ENCODE results near the gene DYRK4. TPM values are rescaled to one million over a fixed set of nuclear protein-coding genes. Genes with fewer than 3 reads are reported as not detected.

DYRK4 gene
- total RNA-seq, 2 experiments from 2014 or later = 5.4 to 7.2 TPM

DNA sequence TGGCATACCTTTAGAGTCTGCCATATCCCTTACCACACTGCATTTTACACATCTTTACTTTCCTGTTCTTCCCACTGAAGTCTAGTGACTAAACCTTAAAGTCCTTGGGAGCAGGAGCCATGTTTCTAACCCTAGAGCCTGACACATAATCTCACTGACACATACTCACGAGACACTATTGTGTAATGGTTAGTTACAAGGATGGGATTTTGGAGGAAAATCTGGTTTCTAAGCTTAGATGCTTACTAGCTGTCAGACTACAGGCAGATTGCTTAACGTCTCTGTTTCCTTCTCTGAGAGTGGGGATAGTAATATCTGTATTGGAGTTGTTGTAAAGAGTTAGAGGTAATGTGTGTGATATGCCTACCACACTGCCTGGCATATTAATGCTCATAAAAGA lies 6.2 kb upstream of the DYRK4 start:
- CTCF ChIA-PET = no interaction called here
- TF ChIP-seq, protein P1, sequence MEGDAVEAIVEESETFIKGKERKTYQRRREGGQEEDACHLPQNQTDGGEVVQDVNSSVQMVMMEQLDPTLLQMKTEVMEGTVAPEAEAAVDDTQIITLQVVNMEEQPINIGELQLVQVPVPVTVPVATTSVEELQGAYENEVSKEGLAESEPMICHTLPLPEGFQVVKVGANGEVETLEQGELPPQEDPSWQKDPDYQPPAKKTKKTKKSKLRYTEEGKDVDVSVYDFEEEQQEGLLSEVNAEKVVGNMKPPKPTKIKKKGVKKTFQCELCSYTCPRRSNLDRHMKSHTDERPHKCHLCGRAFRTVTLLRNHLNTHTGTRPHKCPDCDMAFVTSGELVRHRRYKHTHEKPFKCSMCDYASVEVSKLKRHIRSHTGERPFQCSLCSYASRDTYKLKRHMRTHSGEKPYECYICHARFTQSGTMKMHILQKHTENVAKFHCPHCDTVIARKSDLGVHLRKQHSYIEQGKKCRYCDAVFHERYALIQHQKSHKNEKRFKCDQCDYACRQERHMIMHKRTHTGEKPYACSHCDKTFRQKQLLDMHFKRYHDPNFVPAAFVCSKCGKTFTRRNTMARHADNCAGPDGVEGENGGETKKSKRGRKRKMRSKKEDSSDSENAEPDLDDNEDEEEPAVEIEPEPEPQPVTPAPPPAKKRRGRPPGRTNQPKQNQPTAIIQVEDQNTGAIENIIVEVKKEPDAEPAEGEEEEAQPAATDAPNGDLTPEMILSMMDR (IDR thresholded peaks at IDR 0.05) = no peak
- no peak for ATAC-seq (ENCODE audit: poor library complexity)

DNA sequence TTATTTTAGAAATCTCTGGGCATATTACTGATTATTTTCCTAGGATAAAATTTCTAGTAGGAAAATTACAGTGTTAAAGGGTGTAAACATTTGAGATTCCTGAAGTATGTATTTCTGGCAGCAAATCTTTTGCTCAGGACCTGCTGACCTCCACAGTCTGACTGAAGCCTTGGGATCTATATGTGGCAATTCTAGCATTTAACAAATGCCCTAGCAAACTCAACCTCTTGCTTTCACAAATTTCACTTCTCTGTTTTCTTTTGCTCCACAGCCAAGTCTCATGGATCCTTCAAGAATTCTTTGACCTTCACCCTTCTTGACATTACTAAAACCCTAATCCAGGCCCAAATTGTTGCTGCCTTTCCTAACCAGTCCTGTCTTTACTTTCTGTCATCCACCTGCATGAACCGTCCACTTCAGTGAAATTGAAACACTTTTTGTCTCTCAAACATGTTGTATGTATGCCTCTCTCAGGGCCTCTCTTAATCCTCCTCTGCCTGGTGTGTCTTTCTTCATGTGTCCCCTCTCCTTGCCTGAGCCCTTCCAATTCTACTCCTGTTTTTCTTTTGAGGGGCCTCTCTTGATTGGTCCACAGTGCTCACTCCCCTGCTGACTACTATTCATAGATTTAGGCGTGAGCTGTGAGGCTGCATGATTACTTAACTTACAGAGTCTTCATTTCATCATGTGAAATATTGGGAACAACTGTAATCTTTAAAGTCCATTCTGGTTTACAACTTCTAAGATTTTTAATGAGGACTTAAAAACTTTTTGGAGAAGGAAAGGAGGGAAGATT lies 5.1 kb upstream of the DYRK4 start:
- H3K4me3 ChIP-seq (ENCODE audit: low read length) = no peak overlapping the region
- no peaks in the 10 kb centered on the region for H3K4me1 ChIP-seq (ENCODE audit: insufficient read depth, low read length)
- Mint-ChIP-seq H3K4me3 (no peak overlapping the region), H3K27ac (no peak overlapping the region), H3K9me3 (no peaks in the 10 kb centered on the region), H3K4me1 (ENCODE audit: low read depth) (peaks cover under 1% of the 10 kb centered on the region), H3K36me3 (ENCODE audit: low read depth) (no peaks in the 10 kb centered on the region), H3K27me3 (peaks cover 2% of the 10 kb centered on the region)
- CTCF ChIA-PET = no interaction called here
- H3K9me3 ChIP-seq (ENCODE audit: control insufficient read depth in 1 of 2, insufficient read depth in 1 of 2, low read length in 2 of 2) = no peaks in the 10 kb centered on the region
- TF ChIP-seq, protein P1 (IDR thresholded peaks at IDR 0.05) = no peak
- ATAC-seq (ENCODE audit: poor library complexity) = no peak
- no peaks in the 10 kb centered on the region for H3K36me3 ChIP-seq (ENCODE audit: insufficient read depth, low read length)
- POLR2A ChIA-PET = no interaction called here
- no peak for DNase-seq
- no peaks in the 10 kb centered on the region for H3K27me3 ChIP-seq (ENCODE audit: control insufficient read depth in 1 of 2, insufficient read depth in 2 of 2, low read length in 2 of 2)
- H3K27ac ChIP-seq (ENCODE audit: low read depth in 1 of 2, low read length in 2 of 2) = no peak overlapping the region
- intact Hi-C loops (cut with DNase I, micrococcal nuclease) = no loop called here

More for the DNA sequence above, 6.2 kb upstream of the DYRK4 start:
- H3K36me3 Mint-ChIP-seq (ENCODE audit: low read depth) = no peaks in the 10 kb centered on the region
- Histone ChIP-seq H3K27ac (ENCODE audit: low read depth in 1 of 2, low read length in 2 of 2) (no peak overlapping the region), H3K4me1 (ENCODE audit: insufficient read depth, low read length) (no peaks in the 10 kb centered on the region), H3K27me3 (ENCODE audit: control insufficient read depth in 1 of 2, insufficient read depth in 2 of 2, low read length in 2 of 2) (no peaks in the 10 kb centered on the region), H3K9me3 (ENCODE audit: control insufficient read depth in 1 of 2, insufficient read depth in 1 of 2, low read length in 2 of 2) (no peaks in the 10 kb centered on the region), H3K36me3 (ENCODE audit: insufficient read depth, low read length) (no peaks in the 10 kb centered on the region), H3K4me3 (ENCODE audit: low read length) (no peak overlapping the region)
- no peak overlapping the region for H3K27ac Mint-ChIP-seq
- no peaks in the 10 kb centered on the region for H3K4me1 Mint-ChIP-seq (ENCODE audit: low read depth)
- no peaks in the 10 kb centered on the region for H3K27me3 Mint-ChIP-seq
- POLR2A ChIA-PET = no interaction called here
- no peaks in the 10 kb centered on the region for H3K9me3 Mint-ChIP-seq
- DNase-seq = peak in 2 of 14 experiments; percentile 43 to 52
- intact Hi-C loops (cut with DNase I, micrococcal nuclease) = no loop called here
- H3K4me3 Mint-ChIP-seq = no peak overlapping the region

DNA sequence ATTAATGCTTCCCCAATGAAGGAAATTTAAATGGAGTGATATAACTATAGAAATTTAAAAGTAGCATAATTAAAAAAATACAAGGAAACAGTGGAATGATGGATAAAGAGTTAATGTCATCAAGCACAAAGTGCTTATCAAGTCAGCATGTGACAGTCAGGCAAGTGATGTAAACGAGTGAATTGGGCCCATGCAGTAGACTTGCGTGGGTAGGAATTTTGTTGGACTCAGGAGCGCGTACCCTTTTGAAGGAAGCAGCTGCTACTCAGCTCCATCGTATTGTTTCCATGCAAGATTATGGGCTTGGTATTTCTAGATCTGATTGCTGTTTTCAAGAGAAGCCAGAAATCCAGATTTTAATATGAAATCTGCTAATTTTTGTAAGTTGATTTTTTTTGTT lies 4.4 kb upstream of the DYRK4 start:
- intact Hi-C loops (cut with DNase I, micrococcal nuclease) = no loop called here
- Mint-ChIP-seq H3K4me1 (ENCODE audit: low read depth) (peaks cover 7% of the 10 kb centered on the region), H3K27me3 (peaks cover 9% of the 10 kb centered on the region), H3K9me3 (no peaks in the 10 kb centered on the region), H3K27ac (no peak overlapping the region), H3K4me3 (no peak overlapping the region), H3K36me3 (ENCODE audit: low read depth) (no peaks in the 10 kb centered on the region)
- ATAC-seq (ENCODE audit: poor library complexity) (no peak), DNase-seq (no peak)
- Histone ChIP-seq H3K9me3 (ENCODE audit: control insufficient read depth in 1 of 2, insufficient read depth in 1 of 2, low read length in 2 of 2) (no peaks in the 10 kb centered on the region), H3K4me3 (ENCODE audit: low read length) (no peak overlapping the region), H3K27ac (ENCODE audit: low read depth in 1 of 2, low read length in 2 of 2) (no peak overlapping the region), H3K36me3 (ENCODE audit: insufficient read depth, low read length) (no peaks in the 10 kb centered on the region), H3K4me1 (ENCODE audit: insufficient read depth, low read length) (peaks cover 5% of the 10 kb centered on the region), H3K27me3 (ENCODE audit: control insufficient read depth in 1 of 2, insufficient read depth in 2 of 2, low read length in 2 of 2) (peaks cover 0 to 2% of the 10 kb centered on the region in 2 experiments)
- ChIA-PET CTCF (no interaction called here), POLR2A (no interaction called here)
- TF ChIP-seq, protein P1 (IDR thresholded peaks at IDR 0.05) = no peak

Measured in CD4-positive, alpha-beta T cell (primary cell).